Fibroblast of upper back skin (primary cell): ENCODE data around the gene FICD.
A peak's percentile ranks its signal among the peaks of the same experiment; 100 is the strongest.

Experiments
- DNase-seq: peaks from one replicate; pipeline ENCODE4 v3.0.0-alpha.2; 2013

Gene FICD

GRCh38 chr12:108505129-108505528 is 9.9 kb upstream of the FICD start:
- no peak for DNase-seq

DNA sequence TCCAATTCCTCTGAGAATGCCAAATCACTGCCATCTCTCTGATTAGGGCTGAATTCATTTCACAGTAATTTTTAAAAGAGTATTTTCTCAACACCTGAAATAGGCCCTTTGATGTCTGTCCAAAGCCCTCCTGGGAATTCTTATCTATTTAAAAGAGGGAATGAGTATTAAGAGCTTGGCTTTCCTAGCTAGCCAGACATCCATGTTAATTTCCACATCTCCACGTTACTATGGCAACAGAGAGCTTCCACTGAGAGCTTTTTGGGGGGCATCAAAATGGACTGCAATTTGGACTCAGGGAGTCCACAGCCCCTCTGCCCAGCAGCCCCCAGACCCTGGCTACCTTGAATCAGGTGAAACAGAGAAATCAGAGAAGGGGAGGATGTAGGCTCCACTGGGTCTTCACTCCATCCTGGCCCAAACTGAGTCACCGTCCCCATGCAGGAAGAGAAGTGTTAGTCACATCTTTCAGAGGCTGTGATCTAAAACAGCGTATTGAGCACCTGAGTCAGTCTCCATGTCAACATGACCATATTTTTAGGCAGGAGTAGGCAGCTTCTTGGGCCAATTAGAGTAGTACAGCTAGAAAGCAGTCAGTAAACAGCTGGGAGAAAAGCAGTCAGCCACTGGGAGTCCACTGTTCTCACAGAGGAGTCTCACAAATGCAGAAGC is 7.0 kb upstream of the FICD start:
- DNase-seq, result no peak

- DNase-seq, result no peak
Measured at GRCh38 chr12:108509806-108510205, 5.3 kb upstream of the FICD start.

- DNase-seq, result no peak
Measured at GRCh38 chr12:108510836-108511235, 4.2 kb upstream of the FICD start.

- peak; percentile 68 for DNase-seq
Measured at GRCh38 chr12:108511633-108512540, 3.2 kb upstream of the FICD start.

GRCh38 chr12:108514468-108514972 is 557 bp upstream of the FICD start:
- DNase-seq, result no peak

DNA sequence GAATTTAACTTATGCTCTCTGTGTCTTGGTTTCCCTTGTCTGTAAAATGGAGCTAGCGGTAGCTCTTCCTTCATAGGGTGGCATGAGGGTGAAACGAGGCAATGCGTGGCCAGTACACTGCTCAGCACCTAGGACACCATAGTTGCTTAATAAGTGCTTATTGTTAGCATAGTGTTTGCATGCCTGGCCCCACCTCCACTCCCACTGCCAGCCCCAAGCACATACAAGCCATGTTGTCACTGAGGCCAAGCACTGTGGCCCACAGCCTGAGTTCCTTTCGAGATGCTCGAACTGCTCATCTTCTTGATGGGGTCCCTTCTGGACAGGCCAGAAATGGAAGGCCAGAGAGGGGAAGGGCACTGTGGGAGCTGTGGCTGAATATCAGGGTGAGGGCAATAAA is 839 bp downstream of the FICD start:
- DNase-seq, result no peak

DNA sequence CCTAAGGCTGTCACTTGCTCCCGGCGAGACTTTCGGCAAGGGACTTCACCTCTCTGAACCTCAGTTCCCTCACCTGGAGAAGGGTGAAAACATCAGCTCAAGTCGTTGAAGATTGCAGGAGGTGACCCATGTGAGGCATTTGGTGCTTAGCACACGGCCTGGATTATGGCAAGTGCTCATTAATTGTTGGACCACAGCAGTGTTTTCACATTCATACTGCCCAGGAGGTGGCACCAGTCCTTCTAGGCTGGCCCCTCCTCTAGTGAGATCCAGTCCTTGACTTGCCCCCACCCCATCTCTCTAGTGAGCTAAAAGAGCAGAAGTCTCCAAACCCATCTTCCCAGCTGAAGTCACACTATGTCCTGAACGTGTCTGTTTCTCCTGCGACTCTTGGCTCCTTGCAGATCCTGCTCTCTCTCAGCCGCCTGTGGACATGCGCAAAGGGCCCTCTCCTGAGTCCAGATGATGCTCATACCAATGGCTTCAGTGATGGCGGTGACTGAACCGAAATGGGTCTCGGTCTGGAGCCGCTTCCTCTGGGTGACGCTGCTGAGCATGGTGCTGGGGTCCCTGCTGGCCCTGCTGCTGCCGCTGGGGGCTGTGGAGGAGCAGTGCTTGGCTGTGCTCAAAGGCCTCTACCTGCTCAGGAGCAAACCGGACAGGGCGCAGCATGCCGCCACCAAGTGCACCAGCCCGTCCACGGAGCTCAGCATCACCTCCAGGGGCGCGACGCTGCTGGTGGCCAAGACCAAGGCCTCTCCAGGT is 1.6 kb downstream of the FICD start:
- no peak for DNase-seq

DNA sequence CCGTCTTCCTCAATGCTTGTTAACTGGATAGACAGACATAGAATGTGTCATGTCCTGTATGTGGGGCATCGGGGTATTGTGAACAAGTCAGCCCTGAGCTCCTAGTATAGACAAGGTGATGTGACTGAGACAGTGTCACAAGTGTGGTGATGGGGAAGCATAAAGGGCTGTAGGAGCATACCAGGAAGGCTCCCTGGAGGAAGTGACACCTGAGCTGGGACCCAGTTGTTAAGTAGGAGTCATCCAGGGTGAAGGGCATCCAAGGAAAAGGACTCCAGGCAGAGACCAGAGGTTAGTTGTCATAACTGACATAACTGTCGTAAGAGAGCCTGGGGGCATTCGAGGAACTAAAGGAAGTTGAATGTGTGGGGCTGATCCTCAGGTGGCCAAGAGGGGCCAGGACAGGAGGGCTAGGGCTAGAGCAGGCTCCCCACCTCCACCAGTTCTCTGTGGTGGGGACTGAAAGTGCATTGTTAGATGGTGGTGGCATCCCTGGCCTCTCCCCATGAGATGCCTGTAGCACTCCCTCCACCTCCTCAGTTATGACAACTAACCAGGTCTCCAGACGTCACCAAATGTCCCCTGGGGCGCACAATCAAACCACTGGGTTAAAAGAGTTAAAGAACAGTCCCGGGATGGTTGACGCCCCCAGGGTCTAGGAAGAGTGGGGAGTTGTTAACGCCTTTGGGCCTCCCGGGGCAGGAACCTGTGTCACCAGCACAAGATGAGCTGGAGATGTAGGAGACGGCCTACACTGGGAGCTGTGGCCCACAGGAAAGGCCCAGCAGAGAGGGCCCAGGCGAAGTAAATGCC is 2.4 kb downstream of the FICD start:
- no peak for DNase-seq

- DNase-seq, result no peak
Measured at GRCh38 chr12:108518101-108518715, 3.1 kb downstream of the FICD start.

GRCh38 chr12:108518716-108519496 is 3.8 kb downstream of the FICD start:
- DNase-seq, result no peak

DNA sequence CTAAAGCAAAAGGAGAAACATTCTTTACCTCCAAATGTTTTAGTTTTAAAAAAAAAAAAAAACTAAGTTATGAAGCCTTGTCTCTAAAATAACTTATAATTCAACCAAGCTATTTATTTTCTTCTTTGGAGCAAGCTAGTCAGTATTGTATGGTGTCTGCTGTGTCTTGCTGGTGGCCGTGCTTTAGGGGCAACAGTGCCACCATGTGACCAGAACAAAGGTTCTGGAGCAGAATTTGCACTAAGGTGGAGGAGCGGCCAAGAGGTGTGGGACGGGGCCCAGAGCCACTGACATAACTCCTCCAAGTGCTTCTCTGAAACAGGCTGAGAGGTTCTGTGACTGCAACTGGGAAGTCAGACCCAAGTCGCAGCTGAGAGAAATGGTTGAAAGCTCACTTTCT is 4.5 kb downstream of the FICD start:
- DNase-seq, result no peak

DNA sequence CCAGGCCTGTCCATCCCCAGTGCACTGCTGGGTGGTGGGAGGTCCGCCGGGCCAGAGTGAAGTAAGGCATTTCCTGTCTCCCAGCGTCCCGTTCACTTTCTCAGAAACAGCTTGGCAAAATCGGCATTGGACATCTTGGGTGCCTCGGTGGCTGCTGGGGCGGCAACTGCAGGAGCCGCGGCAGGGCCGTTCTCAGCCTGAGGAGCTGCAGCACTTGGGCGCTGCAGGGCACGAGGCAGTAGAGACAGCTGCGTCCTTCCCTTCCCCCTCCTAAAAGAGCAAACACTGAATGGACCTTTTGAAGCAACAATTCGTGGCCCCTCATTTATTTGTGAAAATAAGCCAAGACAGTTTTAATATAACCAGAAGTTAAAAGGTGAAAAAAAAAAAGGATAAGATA is 8.3 kb downstream of the FICD start:
- no peak for DNase-seq

GRCh38 chr12:108525681-108526080 is 10.6 kb downstream of the FICD start:
- DNase-seq, result peak; percentile 41

GRCh38 chr12:108526482-108527165 is 11.5 kb downstream of the FICD start:
- peak; percentile 57 for DNase-seq

DNA sequence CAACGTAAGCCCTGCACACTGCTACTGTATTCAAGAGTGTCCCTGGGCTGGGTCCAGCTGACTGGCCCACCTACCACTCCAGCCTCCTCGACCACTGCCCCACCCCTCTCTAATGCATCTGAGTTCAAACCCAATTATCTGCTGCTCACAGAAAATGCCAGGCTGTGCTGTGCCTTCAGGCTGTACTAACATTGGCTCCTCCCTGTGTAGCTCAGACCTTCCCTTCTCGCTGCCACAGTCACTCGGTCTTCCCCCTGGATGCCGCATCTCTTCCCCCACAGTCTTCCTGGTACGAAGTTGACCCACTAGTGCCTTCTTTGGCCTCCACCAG is 12.1 kb downstream of the FICD start:
- no peak for DNase-seq

DNA sequence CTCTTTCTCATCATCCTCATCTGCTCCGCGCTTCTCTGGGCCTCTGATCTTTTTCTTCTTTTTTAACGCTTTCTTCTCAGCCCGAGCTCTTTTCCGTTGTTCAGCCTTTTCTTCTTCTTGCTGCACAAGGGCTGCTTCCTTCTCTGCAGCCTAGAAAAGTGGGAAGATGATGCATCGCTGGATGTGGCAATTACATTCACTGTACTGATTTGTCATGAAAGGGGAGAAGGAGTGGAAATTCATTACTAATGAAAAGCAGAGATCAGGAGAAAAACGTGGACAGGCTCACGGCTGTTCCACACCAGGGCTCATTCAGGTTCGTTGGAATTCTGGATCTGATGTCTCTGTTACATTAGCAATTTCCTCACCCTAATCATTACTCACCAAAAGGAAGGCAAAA is 15.1 kb downstream of the FICD start:
- DNase-seq, result peak; percentile 56

- peak; percentile 71 for DNase-seq
Measured at GRCh38 chr12:108531929-108532848, 17.1 kb downstream of the FICD start.

- DNase-seq, result no peak
Measured at GRCh38 chr12:108538146-108538545, 23.1 kb downstream of the FICD start.
